H1 (cell line): ENCODE measurements around the gene HOXB3. TPM values are rescaled to one million over a fixed set of nuclear protein-coding genes. Genes with fewer than 3 reads are reported as not detected.
A peak's percentile ranks its signal among the peaks of the same experiment; 100 is the strongest.

ENCODE experiments used
- CTCF ChIA-PET: fragments of 300-600 bp; sonication (Branson Sonifier 250); formaldehyde crosslinking; loops from one replicate; lab custom pipeline; 2021; ENCODE audit not compliant: partially characterized antibody; lab: Charles Lee
- POLR2A ChIA-PET: fragments of 300-600 bp; sonication (Branson Sonifier 250); formaldehyde crosslinking; loops from one replicate; lab custom pipeline; 2021; ENCODE audit warnings: inconsistent platforms; ENCODE audit not compliant: partially characterized antibody; lab: Charles Lee
- DNase-seq, 2 experiments: peaks; one replicate each; pipeline versions ENCODE4 v3.0.0 to v3.0.0-alpha.2; 2010 to 2022; ENCODE audit warnings: low spot score in 2 of 2, low read depth in 1 of 2, mixed read lengths in 1 of 2
- FAIRE-seq: peaks from 2 replicates; lab custom pipeline; 2011; peaks lifted over from hg19 to GRCh38; lab: Jason Lieb, UNC
- H2AFZ ChIP-seq: 2 replicates; pipeline ENCODE4 v1.8.1; 2012; ENCODE audit warnings: low read length, inconsistent platforms
- H2AK5ac ChIP-seq: 2 replicates; pipeline ENCODE4 v1.6.1; 2013; ENCODE audit warnings: low read depth, low read length
- H2BK120ac ChIP-seq: replicated peaks from 2 replicates; pipeline ENCODE3; 2013; ENCODE audit warnings: low read depth, low read length, inconsistent platforms
- H2BK12ac ChIP-seq: 2 replicates; pipeline ENCODE4 v1.6.1; 2013; ENCODE audit warnings: low read depth, low read length
- H2BK15ac ChIP-seq: 2 replicates; pipeline ENCODE4 v1.6.1; 2013; ENCODE audit warnings: low read length
- H2BK20ac ChIP-seq: 2 replicates; pipeline ENCODE4 v1.6.1; 2013; ENCODE audit warnings: low read length
- H2BK5ac ChIP-seq: 2 replicates; pipeline ENCODE4 v1.6.1; 2013; ENCODE audit warnings: low read depth, low read length
- H3K14ac ChIP-seq: 2 replicates; pipeline ENCODE4 v1.6.1; 2013; ENCODE audit warnings: inconsistent platforms; ENCODE audit not compliant: insufficient read length
- H3K18ac ChIP-seq: 2 replicates; pipeline ENCODE4 v1.6.1; 2013; ENCODE audit warnings: low read length; ENCODE audit errors: extremely low read depth
- H3K23ac ChIP-seq: 2 replicates; pipeline ENCODE4 v1.6.1; 2013; ENCODE audit warnings: inconsistent platforms; ENCODE audit not compliant: insufficient read length
- H3K23me2 ChIP-seq: 2 replicates; pipeline ENCODE4 v1.6.1; 2013; ENCODE audit warnings: low read depth, low read length
- H3K27ac ChIP-seq: 2 replicates; pipeline ENCODE4 v1.6.1; 2011; ENCODE audit warnings: low read depth, low read length, inconsistent platforms
- H3K27me3 ChIP-seq, 4 experiments: replicated peaks in 1 of 4; 1 replicate in 1 of 4; 2 replicates in 3 of 4; pipeline versions ENCODE4 v1.6.1 to v1.8.1; 2011 to 2013; ENCODE audit warnings: low read length in 3 of 4, mild to moderate bottlenecking in 3 of 4, inconsistent platforms in 2 of 4, mixed read lengths in 2 of 4, moderate library complexity in 1 of 4; ENCODE audit not compliant: control insufficient read depth in 3 of 4, insufficient read depth in 3 of 4; ENCODE audit errors: extremely low read depth in 1 of 4
- H3K36me3 ChIP-seq, 4 experiments: 2 replicates each; pipeline versions ENCODE4 v1.6.1 to v1.8.1; 2011 to 2013; ENCODE audit warnings: mild to moderate bottlenecking in 4 of 4, low read length in 3 of 4, moderate library complexity in 2 of 4, control low read depth in 1 of 4, inconsistent platforms in 1 of 4; ENCODE audit not compliant: insufficient read depth in 4 of 4, control insufficient read depth in 2 of 4
- H3K4ac ChIP-seq: replicated peaks from 2 replicates; pipeline ENCODE3; 2013; ENCODE audit warnings: low read length, low read depth, mixed read lengths, inconsistent platforms; ENCODE audit not compliant: insufficient read length
- H3K4me1 ChIP-seq, 4 experiments: replicated peaks in 1 of 4; 1 replicate in 1 of 4; 2 replicates in 3 of 4; pipeline versions ENCODE4 v1.6.1 to v1.8.1; 2011 to 2013; ENCODE audit warnings: low read length in 3 of 4, inconsistent platforms in 2 of 4, mixed read lengths in 1 of 4; ENCODE audit not compliant: insufficient read depth in 4 of 4, control insufficient read depth in 3 of 4
- H3K4me2 ChIP-seq, 2 experiments: 2 replicates each; pipeline versions ENCODE4 v1.6.1 to v1.8.1; 2011 to 2013; ENCODE audit warnings: low read depth in 2 of 2, low read length in 2 of 2, control low read depth in 1 of 2, inconsistent platforms in 1 of 2, mild to moderate bottlenecking in 1 of 2; ENCODE audit not compliant: insufficient read depth in 1 of 2
- H3K4me3 ChIP-seq, 4 experiments: fragments of 200-600, 300-600 bp in 1 of 4; sonication (generic), shearing (Covaris generic), sonication (Bioruptor Twin) in 1 of 4; 2 replicates each; pipeline versions ENCODE4 v1.5.1 to v1.8.1; 2011 to 2016; ENCODE audit warnings: low read length in 4 of 4, low read depth in 3 of 4, control low read depth in 2 of 4, inconsistent platforms in 2 of 4, mild to moderate bottlenecking in 2 of 4, mixed read lengths in 1 of 4, moderate library complexity in 1 of 4; ENCODE audit not compliant: insufficient read depth in 2 of 4; ENCODE audit errors: extremely low read depth in 1 of 4
- H3K56ac ChIP-seq: replicated peaks from 2 replicates; pipeline ENCODE3; 2013; ENCODE audit warnings: low read depth, mild to moderate bottlenecking, mixed read lengths, low read length, inconsistent platforms; ENCODE audit not compliant: insufficient read length
- H3K79me1 ChIP-seq: 2 replicates; pipeline ENCODE4 v1.6.1; 2013; ENCODE audit warnings: low read depth, low read length, control low read depth
- H3K79me2 ChIP-seq, 2 experiments: 2 replicates each; pipeline versions ENCODE4 v1.6.1 to v1.8.1; 2012 to 2013; ENCODE audit warnings: low read length in 2 of 2, mild to moderate bottlenecking in 2 of 2, inconsistent platforms in 1 of 2; ENCODE audit not compliant: insufficient read depth in 2 of 2, control insufficient read depth in 1 of 2
- H3K9ac ChIP-seq, 4 experiments: replicated peaks in 1 of 4; 1 replicate in 1 of 4; 2 replicates in 3 of 4; pipeline versions ENCODE4 v1.6.1 to v1.8.1; 2011 to 2013; ENCODE audit warnings: low read depth in 3 of 4, low read length in 3 of 4, control low read depth in 2 of 4, mild to moderate bottlenecking in 2 of 4, moderate library complexity in 2 of 4, inconsistent platforms in 1 of 4; ENCODE audit errors: extremely low read depth in 1 of 4
- H3K9me3 ChIP-seq, 2 experiments: 2 replicates each; pipeline versions ENCODE4 v1.6.1 to v1.8.1; 2012 to 2013; ENCODE audit warnings: mild to moderate bottlenecking in 2 of 2, moderate library complexity in 2 of 2, control low read depth in 1 of 2, inconsistent platforms in 1 of 2, low read depth in 1 of 2, low read length in 1 of 2, mixed read lengths in 1 of 2; ENCODE audit not compliant: insufficient read depth in 2 of 2
- H4K20me1 ChIP-seq, 2 experiments: replicated peaks in 1 of 2; 2 replicates each; pipeline versions ENCODE3 to v1.8.1; 2011 to 2013; ENCODE audit warnings: inconsistent platforms in 2 of 2, low read length in 2 of 2, mild to moderate bottlenecking in 1 of 2; ENCODE audit not compliant: insufficient read depth in 2 of 2, control insufficient read depth in 1 of 2
- H4K5ac ChIP-seq: 2 replicates; pipeline ENCODE4 v1.6.1; 2013; ENCODE audit warnings: low read length, low read depth, mixed read lengths, inconsistent platforms; ENCODE audit not compliant: insufficient read length
- H4K8ac ChIP-seq: 2 replicates; pipeline ENCODE4 v1.8.0; 2013; ENCODE audit warnings: mild to moderate bottlenecking, moderate library complexity, low read length, inconsistent platforms; ENCODE audit not compliant: insufficient read depth; ENCODE audit errors: extremely low read depth
- H4K91ac ChIP-seq: replicated peaks from 2 replicates; pipeline ENCODE3; 2013; ENCODE audit warnings: low read length, mixed read lengths, inconsistent platforms; ENCODE audit not compliant: insufficient read length
- CTCF ChIP-seq, 3 experiments: IDR thresholded peaks; 1 replicate in 2 of 3; 2 replicates in 1 of 3; pipeline versions ENCODE4 v1.5.1 to v1.6.1; 2011; ENCODE audit warnings: low read length in 3 of 3, mild to moderate bottlenecking in 3 of 3, inconsistent platforms in 2 of 3, low read depth in 1 of 3, moderate library complexity in 1 of 3; ENCODE audit not compliant: insufficient read depth in 1 of 3; ENCODE audit errors: control extremely low read depth in 1 of 3
- EZH2 ChIP-seq: fragments of 200-600 bp; sonication (generic); IDR thresholded peaks from 2 replicates; pipeline ENCODE4 v1.7.1; 2012; ENCODE audit warnings: low read depth, mild to moderate bottlenecking, moderate library complexity, low read length, inconsistent platforms; ENCODE audit not compliant: severe bottlenecking
- SUZ12 ChIP-seq: fragments of 200-600 bp; sonication (generic); IDR thresholded peaks from 2 replicates; pipeline ENCODE4 v1.6.1; 2012; ENCODE audit warnings: mild to moderate bottlenecking, inconsistent platforms, low read length, moderate library complexity, mixed read lengths
- WGBS, 2 experiments: shearing (Covaris generic) in 1 of 2; methylation state at CpG; one replicate each; pipeline versions ENCODE4 v1.1.6 to v1.1.7; 2013 to 2015; ENCODE audit warnings: low lambda C conversion rate in 2 of 2, mixed read lengths in 2 of 2, inconsistent platforms in 1 of 2, low coverage in 1 of 2, missing lambda C conversion rate in 1 of 2; ENCODE audit not compliant: insufficient replicate concordance in 2 of 2, insufficient coverage in 1 of 2, insufficient read length in 1 of 2; ENCODE audit errors: extremely low coverage in 1 of 2, missing lambda C conversion rate in 1 of 2; 5-methylcytosine and 5-hydroxymethylcytosine counted together
- polyA plus RNA-seq, 7 experiments: library from polyadenylated mRNA; depleted of rRNA in 3 of 7; stranded (reverse) in 5 of 7; unstranded in 2 of 7; fragments of >200 nt in 5 of 7; fragments of 200-250 nt in 2 of 7; gene quantifications; 1 replicate in 5 of 7; 2 replicates in 1 of 7; 4 replicates in 1 of 7; pipeline versions ENCODE4 v1.2.1 to v1.2.3, GENCODE V29; 2011 to 2013; ENCODE audit warnings: missing spikeins in 2 of 7, mixed read lengths in 2 of 7
- total RNA-seq: library from RNA; stranded (reverse); fragmentation: NEBNext Ultra II Directional; extraction: Animal tissue kit (Norgen Biotek cat#: 25700); gene quantifications from 2 replicates; pipeline ENCODE4 v1.2.1, GENCODE V29; 2021

Gene HOXB3
- total and polyA plus RNA-seq, 2 of the 8 experiments (the other 6 are each of a cell fraction or from before 2014, with no cell fraction given), result not detected

- no peaks in the 10 kb centered on the region for H3K9me3 ChIP-seq
- H2BK5ac ChIP-seq, result no peak overlapping the region
- WGBS, 2 experiments, result 2% methylated on average over 16 of the region's 20 CpGs; no CpG with 5 or more reads in 1 of the 2 experiments
- H2BK20ac ChIP-seq, result no peak overlapping the region
- H3K79me1 ChIP-seq, result no peaks in the 10 kb centered on the region
- H3K9ac ChIP-seq, result no peak overlapping the region
- peaks cover 8 to 10% of the 10 kb centered on the region in 2 experiments for H4K20me1 ChIP-seq
- H2AK5ac ChIP-seq, result no peak overlapping the region
- no peak for FAIRE-seq
- no peak for DNase-seq
- ChIA-PET CTCF (interaction anchor here (0.7 to 1.6 kb wide), 2 partner anchors 46 to 51 kb away, joined by 3 to 4 read pairs; partner anchors contain the start of gene HOXB3), POLR2A (interaction anchor here (0.8 to 1.5 kb wide), 3 partner anchors 13 to 23 kb away, joined by 3 to 4 read pairs (median 4); no protein-coding TSS in a partner anchor)
- no peaks in the 10 kb centered on the region for H3K79me2 ChIP-seq
- H3K23ac ChIP-seq, result no peak overlapping the region
- H2AFZ ChIP-seq, result no peak overlapping the region
- H3K27me3 ChIP-seq, result peaks cover 88 to 100% (median 97%) of the 10 kb centered on the region in 4 experiments
- H3K23me2 ChIP-seq, result no peaks in the 10 kb centered on the region; the same call in 1 of the 2 replicates
- H2BK15ac ChIP-seq, result no peak overlapping the region
- no peak overlapping the region for H4K8ac ChIP-seq
- H3K36me3 ChIP-seq, result peaks cover 0 to 3% (median 0%) of the 10 kb centered on the region in 4 experiments; a peak in 1 of 8 replicates
- H3K4me3 ChIP-seq, result peak overlapping the region in 1 of 4 experiments; percentile 44; a peak in 1 of 8 replicates
- no peak overlapping the region for H3K56ac ChIP-seq
- peaks cover 5 to 22% (median 12%) of the 10 kb centered on the region in 4 experiments for H3K4me1 ChIP-seq
- 0 out of 2 replicates have a peak overlapping the region, but pooled peaks have one; percentile 4 for H3K18ac ChIP-seq
- no peak overlapping the region for H3K4ac ChIP-seq
- no peak overlapping the region for H4K91ac ChIP-seq
- H3K27ac ChIP-seq, result no peak overlapping the region
- no peak overlapping the region for H4K5ac ChIP-seq
- no peak overlapping the region for H3K14ac ChIP-seq
- peak overlapping the region in 1 of 2 experiments; percentile 91; a peak in 2 of 4 replicates for H3K4me2 ChIP-seq
- H2BK12ac ChIP-seq, result 0 out of 2 replicates have a peak overlapping the region, but pooled peaks have one; percentile 33
- H2BK120ac ChIP-seq, result no peak overlapping the region
- TF ChIP-seq SUZ12 (peak; percentile 5; the same call in 1 of the 2 replicates), EZH2 (peak; percentile 65), CTCF (IDR thresholded peaks at IDR 0.05; ENCODE audit: control extremely low read depth in 1 of 3, insufficient read depth in 1 of 3, low read depth in 1 of 3, low read length in 3 of 3) (no peak)
Measured at GRCh38 chr17:48543854-48544348, 46.1 kb downstream of the HOXB3 start.
